OCI-LY1 (cell line): Measurements from ENCODE around the gene GPR65.

Experiments used
- H2AFZ ChIP-seq: fragments of 200-600 bp; sonication (generic), shearing (Covaris generic); 2 replicates; pipeline ENCODE4 v1.6.0; 2014; ENCODE audit warnings: antibody characterized with exemption, mild to moderate bottlenecking, low read length
- H3F3A ChIP-seq: fragments of 200-600 bp; sonication (generic), shearing (Covaris generic); 2 replicates; pipeline ENCODE4 v1.6.0; 2014; ENCODE audit warnings: mild to moderate bottlenecking, antibody characterized with exemption, low read length, moderate library complexity; ENCODE audit not compliant: insufficient read depth
- H3K27ac ChIP-seq: fragments of 200-600 bp; sonication (generic); 2 replicates; pipeline ENCODE4 v1.5.1; 2014; ENCODE audit warnings: low read length, mixed run types, mild to moderate bottlenecking, low read depth; ENCODE audit not compliant: poor library complexity, severe bottlenecking
- H3K27me3 ChIP-seq: fragments of 200-600 bp; sonication (generic); 2 replicates; pipeline ENCODE4 v1.6.0; 2014; ENCODE audit warnings: antibody characterized with exemption, mild to moderate bottlenecking, low read length, moderate library complexity; ENCODE audit not compliant: insufficient read depth
- H3K36me3 ChIP-seq: fragments of 200-600 bp; sonication (generic); 2 replicates; pipeline ENCODE4 v1.6.1; 2014; ENCODE audit warnings: mild to moderate bottlenecking, antibody characterized with exemption, low read length, moderate library complexity, mixed read lengths; ENCODE audit not compliant: insufficient read depth
- H3K4me1 ChIP-seq: fragments of 200-600 bp; sonication (generic); 2 replicates; pipeline ENCODE4 v1.5.1; 2014; ENCODE audit warnings: mild to moderate bottlenecking, low read length, moderate library complexity; ENCODE audit not compliant: insufficient read depth, severe bottlenecking
- H3K4me2 ChIP-seq: fragments of 200-600 bp; sonication (generic), shearing (Covaris generic); 2 replicates; pipeline ENCODE4 v1.6.1; 2014; ENCODE audit warnings: low read length
- H3K4me3 ChIP-seq: fragments of 200-600 bp; sonication (generic); 2 replicates; pipeline ENCODE4 v1.5.1; 2014; ENCODE audit warnings: low read length, low read depth, mild to moderate bottlenecking, mixed read lengths; ENCODE audit not compliant: poor library complexity, severe bottlenecking
- H3K79me2 ChIP-seq: fragments of 200-600 bp; shearing (Covaris generic); 2 replicates; pipeline ENCODE4 v1.6.1; 2016; ENCODE audit warnings: mixed run types, low read length, mixed read lengths; ENCODE audit not compliant: insufficient read depth
- H3K9ac ChIP-seq: fragments of 200-600 bp; sonication (generic), shearing (Covaris generic); 2 replicates; pipeline ENCODE4 v1.6.1; 2014; ENCODE audit warnings: mild to moderate bottlenecking, low read length, mixed read lengths
- H3K9me2 ChIP-seq: fragments of 200-600 bp; sonication (generic), shearing (Covaris generic); 2 replicates; pipeline ENCODE4 v1.6.1; 2014; ENCODE audit warnings: low read depth, mild to moderate bottlenecking, low read length, mixed read lengths
- H3K9me3 ChIP-seq: fragments of 200-600 bp; shearing (Covaris generic); 2 replicates; pipeline ENCODE4 v1.6.1; 2014; ENCODE audit warnings: low read length, mixed read lengths
- H4K20me1 ChIP-seq: fragments of 200-600 bp; sonication (generic), shearing (Covaris generic); 2 replicates; pipeline ENCODE4 v1.6.0; 2016; ENCODE audit warnings: mild to moderate bottlenecking, low read length; ENCODE audit not compliant: insufficient read depth
- CTCF ChIP-seq: fragments of 200-600 bp; sonication (generic), shearing (Covaris generic); IDR thresholded peaks from 2 replicates; pipeline ENCODE4 v1.5.1; 2017; ENCODE audit warnings: mild to moderate bottlenecking, antibody characterized with exemption, low read length, moderate library complexity, mixed read lengths
- EZH2 ChIP-seq: fragments of 200-600 bp; sonication (generic), shearing (Covaris generic); IDR thresholded peaks from 2 replicates; pipeline ENCODE4 v1.8.0; 2017; ENCODE audit warnings: borderline replicate concordance, mixed run types, mild to moderate bottlenecking, antibody characterized with exemption, low read length, moderate library complexity, mixed read lengths

The GPR65 gene

GRCh38 chr14:87999277-87999676 lies 5.7 kb upstream of the GPR65 start:
- Histone ChIP-seq H3K9me2 (no peaks in the 10 kb centered on the region), H3K9ac (no peak overlapping the region), H3K9me3 (no peaks in the 10 kb centered on the region), H3K27me3 (no peaks in the 10 kb centered on the region), H3K36me3 (no peaks in the 10 kb centered on the region), H3K79me2 (no peaks in the 10 kb centered on the region), H4K20me1 (no peaks in the 10 kb centered on the region), H2AFZ (no peak overlapping the region), H3K27ac (no peak overlapping the region), H3K4me1 (peaks cover 13% of the 10 kb centered on the region), H3K4me3 (no peak overlapping the region), H3F3A (no peaks in the 10 kb centered on the region), H3K4me2 (no peak overlapping the region)
- TF ChIP-seq CTCF, result no peak
- TF ChIP-seq EZH2, result no peak

GRCh38 chr14:88002421-88003075 lies 2.4 kb upstream of the GPR65 start:
- no peak overlapping the region for H3K27ac ChIP-seq
- peaks cover 6% of the 10 kb centered on the region; the same call in 1 of the 2 replicates for H3K79me2 ChIP-seq
- TF ChIP-seq CTCF (no peak), EZH2 (no peak)
- H3K4me2 ChIP-seq, result no peak overlapping the region
- H3K9me3 ChIP-seq, result no peaks in the 10 kb centered on the region
- H3K9ac ChIP-seq, result no peak overlapping the region
- no peaks in the 10 kb centered on the region for H4K20me1 ChIP-seq
- H3F3A ChIP-seq, result no peaks in the 10 kb centered on the region
- H3K9me2 ChIP-seq, result no peaks in the 10 kb centered on the region
- H3K4me3 ChIP-seq, result no peak overlapping the region
- H3K4me1 ChIP-seq, result peaks cover 42% of the 10 kb centered on the region
- H3K27me3 ChIP-seq, result no peaks in the 10 kb centered on the region
- H3K36me3 ChIP-seq, result no peaks in the 10 kb centered on the region
- H2AFZ ChIP-seq, result no peak overlapping the region

GRCh38 chr14:88003425-88003824 lies 1.5 kb upstream of the GPR65 start:
- H3K27ac ChIP-seq, result no peak overlapping the region
- 0 out of 2 replicates have a peak overlapping the region, but pooled peaks have one; percentile 4 for H2AFZ ChIP-seq

More at GRCh38 chr14:88003425-88003824, 1.5 kb upstream of the GPR65 start:
- H3K9me2 ChIP-seq, result no peaks in the 10 kb centered on the region
- no peaks in the 10 kb centered on the region for H3K36me3 ChIP-seq
- no peak overlapping the region for H3K4me3 ChIP-seq
- H3K27me3 ChIP-seq, result no peaks in the 10 kb centered on the region
- no peak for TF ChIP-seq CTCF
- TF ChIP-seq EZH2, result no peak
- no peak overlapping the region for H3K4me2 ChIP-seq
- peaks cover 42% of the 10 kb centered on the region for H3K4me1 ChIP-seq
- no peak overlapping the region for H3K9ac ChIP-seq
- H3K79me2 ChIP-seq, result peaks cover 6% of the 10 kb centered on the region; the same call in 1 of the 2 replicates
- H4K20me1 ChIP-seq, result no peaks in the 10 kb centered on the region
- no peaks in the 10 kb centered on the region for H3F3A ChIP-seq
- no peaks in the 10 kb centered on the region for H3K9me3 ChIP-seq
